ENCODE data around the gene ZNF559. TPM values are rescaled to one million over a fixed set of nuclear protein-coding genes. Genes with fewer than 3 reads are reported as not detected.
"Not testable (repeated sequence)": the region's sequence is repeated elsewhere in the genome, so short reads cannot be mapped to it uniquely, and the experiment has no call there.

ZNF559 gene
- 10.3 TPM for total RNA-seq

DNA sequence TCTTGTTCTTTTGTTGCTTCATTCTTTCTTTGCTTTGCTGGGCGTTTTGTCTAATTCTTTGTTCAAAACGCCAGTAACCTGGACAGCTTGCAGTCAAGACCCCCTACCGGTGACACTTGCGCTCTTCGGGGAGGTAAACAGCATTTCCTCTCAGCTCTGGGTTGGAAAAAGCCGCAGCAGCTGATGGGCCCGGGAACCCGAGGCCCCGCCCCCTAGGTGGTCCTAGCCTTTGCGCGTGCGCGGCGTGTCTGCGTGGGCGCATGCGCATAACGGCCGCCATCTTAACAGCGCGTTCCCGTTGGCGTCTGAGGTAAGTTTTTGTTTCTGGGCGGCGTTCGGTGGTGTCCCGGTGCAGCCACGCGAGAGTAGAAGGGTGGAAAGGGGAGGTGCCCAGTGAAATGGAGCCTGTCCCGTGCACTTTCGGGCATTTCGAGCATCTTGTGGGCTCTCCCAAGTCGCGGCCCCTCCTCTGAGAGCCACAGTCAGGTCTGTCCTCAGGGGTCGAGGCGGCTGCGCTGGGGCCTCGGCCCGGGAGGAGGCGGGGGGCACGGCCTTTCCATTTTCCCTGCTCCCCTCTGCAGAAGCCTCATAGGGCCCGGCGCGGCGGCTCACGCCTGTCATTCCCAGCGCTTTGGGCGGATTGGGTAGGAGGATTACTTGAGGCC lies at the start of gene ZNF559:
Gene ZNF559, plus strand, starts transcription at position 261 of the 665 bp plus-strand sequence. CDS start 14,371 bp downstream, outside the sequence.
- Histone ChIP-seq H3K4me1 (ENCODE audit: insufficient read depth, low read length) (peaks cover 18% of the 10 kb centered on the region), H3K27me3 (ENCODE audit: insufficient read depth, low read length) (no peaks in the 10 kb centered on the region), H3K9me3 (ENCODE audit: low read depth, low read length) (peaks cover 26% of the 10 kb centered on the region), H3K4me3 (ENCODE audit: low read length) (peak within 1 kb of the TSS; percentile 78)

DNA sequence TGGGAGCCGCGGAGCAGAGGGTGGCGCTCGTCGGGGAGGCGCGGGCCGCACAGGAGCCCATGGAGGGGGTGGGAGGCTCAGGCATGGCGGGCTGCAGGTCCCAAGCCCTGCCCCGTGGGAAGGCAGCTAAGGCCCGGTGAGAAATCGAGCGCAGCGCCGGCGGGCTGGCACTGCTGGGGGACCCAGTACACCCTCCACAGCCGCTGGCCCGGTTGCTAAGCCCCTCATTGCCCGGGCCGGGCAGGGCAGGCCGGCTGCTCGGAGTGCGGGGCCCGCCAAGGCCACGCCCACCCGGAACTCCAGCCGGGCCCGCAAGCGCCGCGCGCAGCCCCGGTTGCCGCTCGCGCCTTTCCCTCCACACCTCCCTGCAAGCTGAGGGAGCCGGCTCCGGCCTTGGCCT lies 40.5 kb upstream of the ZNF559 start:
- H3K4me1 ChIP-seq (ENCODE audit: insufficient read depth, low read length); H3K9me3 ChIP-seq (ENCODE audit: low read depth, low read length); H3K27me3 ChIP-seq (ENCODE audit: insufficient read depth, low read length); H3K4me3 ChIP-seq (ENCODE audit: low read length): not testable (repeated sequence)

DNA sequence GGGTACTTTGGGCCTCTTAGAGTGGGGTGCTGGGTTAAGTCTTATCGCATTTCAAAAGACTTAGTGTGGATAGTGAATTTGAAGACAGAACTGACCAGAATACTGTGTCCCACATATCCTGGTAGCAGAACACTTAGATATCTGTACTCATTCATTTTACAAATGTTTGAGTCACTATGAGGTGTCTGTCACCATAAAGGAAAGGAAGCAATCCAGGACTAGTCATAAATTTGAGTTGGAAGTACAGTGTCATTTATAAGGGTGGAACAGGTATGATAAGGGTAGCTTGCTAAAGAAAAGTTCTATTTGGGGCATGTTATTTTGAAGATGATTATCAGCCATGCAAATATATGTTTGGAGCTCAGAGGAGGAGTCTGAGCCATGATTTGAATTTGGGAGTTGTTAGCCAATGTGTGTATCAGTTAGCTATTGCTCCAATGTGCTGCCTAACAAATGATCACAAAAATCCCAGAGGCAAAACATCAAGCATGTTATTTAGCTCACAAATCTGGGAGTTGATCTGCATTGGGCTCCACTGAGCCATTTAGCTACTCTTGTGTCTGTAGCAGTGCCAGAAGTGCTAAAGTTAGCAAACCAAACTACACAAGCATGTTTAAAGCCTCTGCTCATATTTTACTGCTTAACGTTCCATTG lies 34.6 kb upstream of the ZNF559 start:
- H3K4me3 ChIP-seq (ENCODE audit: low read length): no peak overlapping the region
- no peaks in the 10 kb centered on the region for H3K27me3 ChIP-seq (ENCODE audit: insufficient read depth, low read length)
- no peaks in the 10 kb centered on the region for H3K4me1 ChIP-seq (ENCODE audit: insufficient read depth, low read length)
- peaks cover 57% of the 10 kb centered on the region for H3K9me3 ChIP-seq (ENCODE audit: low read depth, low read length)

DNA sequence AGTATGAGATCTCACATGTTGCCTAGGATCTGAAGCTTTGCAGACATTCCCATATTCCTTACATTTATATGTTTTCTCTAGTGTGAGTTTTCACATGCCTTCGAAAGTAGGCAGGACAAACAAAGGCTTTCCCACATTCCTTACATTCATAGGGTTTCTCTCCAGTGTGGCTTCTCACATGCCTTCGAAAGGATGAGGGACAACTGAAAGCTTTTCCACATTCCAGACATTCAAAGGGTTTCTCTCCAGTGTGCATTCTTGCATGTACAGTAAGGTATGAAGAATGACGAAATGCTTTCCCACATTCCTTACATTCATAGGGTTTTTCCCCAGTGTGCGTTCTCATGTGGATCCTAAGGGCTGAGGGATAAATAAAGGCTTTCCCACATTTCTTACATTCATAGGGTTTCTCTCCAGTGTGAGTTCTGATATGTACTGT lies 28.5 kb upstream of the ZNF559 start:
- Histone ChIP-seq H3K4me3 (ENCODE audit: low read length) (no peak overlapping the region), H3K4me1 (ENCODE audit: insufficient read depth, low read length) (no peaks in the 10 kb centered on the region), H3K9me3 (ENCODE audit: low read depth, low read length) (peaks cover 90% of the 10 kb centered on the region), H3K27me3 (ENCODE audit: insufficient read depth, low read length) (no peaks in the 10 kb centered on the region)

DNA sequence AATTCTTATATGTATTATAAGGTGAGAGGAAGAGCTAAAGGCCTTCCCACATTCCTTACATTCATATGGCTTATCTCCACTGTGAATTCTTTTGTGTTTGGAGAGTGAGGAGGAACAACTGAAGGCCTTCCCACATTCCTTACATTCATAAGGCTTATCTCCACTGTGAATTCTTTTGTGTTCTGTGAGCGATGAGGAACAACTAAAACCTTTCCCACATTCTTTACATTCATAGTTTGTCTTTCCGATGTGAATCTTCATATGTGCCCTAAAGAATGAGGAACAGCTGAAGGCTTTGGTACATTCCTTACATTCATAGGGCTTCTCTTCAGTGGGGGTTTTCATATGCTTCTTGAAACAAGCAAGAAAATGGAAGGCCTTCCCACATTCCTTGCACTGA lies 27.6 kb upstream of the ZNF559 start:
- Histone ChIP-seq H3K27me3 (ENCODE audit: insufficient read depth, low read length) (no peaks in the 10 kb centered on the region), H3K9me3 (ENCODE audit: low read depth, low read length) (peaks cover 90% of the 10 kb centered on the region), H3K4me1 (ENCODE audit: insufficient read depth, low read length) (no peaks in the 10 kb centered on the region), H3K4me3 (ENCODE audit: low read length) (no peak overlapping the region)

DNA sequence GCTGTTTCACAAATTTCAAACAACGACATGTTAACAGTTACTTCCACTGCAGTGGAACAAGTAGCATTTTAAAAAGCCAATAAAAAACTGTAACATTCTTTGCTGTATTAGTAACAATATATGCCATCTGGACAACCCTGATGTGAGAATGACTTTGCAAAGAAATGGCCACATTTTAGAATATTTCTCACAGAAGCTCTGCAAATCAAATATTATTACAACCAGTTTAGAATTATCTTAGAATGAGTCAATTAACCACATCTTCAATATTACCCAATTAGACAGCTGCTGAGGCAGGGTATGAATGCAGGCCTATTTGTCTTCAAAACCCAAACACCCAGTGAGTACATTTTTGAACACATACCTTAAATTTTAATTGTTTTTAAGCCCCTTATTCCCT lies 17.5 kb upstream of the ZNF559 start:
- H3K4me1 ChIP-seq (ENCODE audit: insufficient read depth, low read length): peaks cover 21% of the 10 kb centered on the region
- no peaks in the 10 kb centered on the region for H3K27me3 ChIP-seq (ENCODE audit: insufficient read depth, low read length)
- no peak overlapping the region for H3K4me3 ChIP-seq (ENCODE audit: low read length)
- H3K9me3 ChIP-seq (ENCODE audit: low read depth, low read length): peaks cover 8% of the 10 kb centered on the region

DNA sequence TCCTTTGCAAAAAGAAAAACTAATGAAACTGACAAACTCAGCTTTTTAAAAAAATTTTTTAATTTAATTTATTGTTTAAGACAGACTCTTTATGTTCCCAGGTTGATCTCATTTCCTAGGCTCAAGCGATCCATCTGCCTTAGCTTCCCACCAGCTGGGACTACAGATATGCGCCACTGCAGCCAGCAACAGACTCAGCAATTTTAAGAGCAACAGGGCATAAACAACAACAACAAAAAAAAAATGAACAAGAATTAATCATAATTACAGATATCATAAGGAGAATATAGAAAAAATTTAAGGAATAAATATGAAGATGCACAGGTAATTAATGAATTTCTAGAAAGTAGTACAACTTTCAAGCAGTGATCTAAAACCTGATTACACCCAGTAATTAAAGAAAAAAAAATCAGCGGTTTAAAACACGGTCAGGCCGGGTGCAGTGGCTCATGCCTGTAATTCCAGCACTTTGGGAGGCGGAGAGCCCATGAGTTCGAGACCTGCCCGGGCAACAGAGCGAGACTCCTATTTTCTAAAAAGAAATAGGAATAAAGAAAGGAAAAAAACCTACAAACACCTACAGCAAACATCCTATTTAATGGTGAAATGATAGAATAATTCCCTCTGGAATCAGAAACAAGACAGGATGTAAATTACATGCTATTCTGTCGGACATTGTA lies 15.7 kb upstream of the ZNF559 start:
- Histone ChIP-seq H3K4me1 (ENCODE audit: insufficient read depth, low read length) (peaks cover 21% of the 10 kb centered on the region), H3K27me3 (ENCODE audit: insufficient read depth, low read length) (no peaks in the 10 kb centered on the region), H3K9me3 (ENCODE audit: low read depth, low read length) (no peaks in the 10 kb centered on the region), H3K4me3 (ENCODE audit: low read length) (no peak overlapping the region)

DNA sequence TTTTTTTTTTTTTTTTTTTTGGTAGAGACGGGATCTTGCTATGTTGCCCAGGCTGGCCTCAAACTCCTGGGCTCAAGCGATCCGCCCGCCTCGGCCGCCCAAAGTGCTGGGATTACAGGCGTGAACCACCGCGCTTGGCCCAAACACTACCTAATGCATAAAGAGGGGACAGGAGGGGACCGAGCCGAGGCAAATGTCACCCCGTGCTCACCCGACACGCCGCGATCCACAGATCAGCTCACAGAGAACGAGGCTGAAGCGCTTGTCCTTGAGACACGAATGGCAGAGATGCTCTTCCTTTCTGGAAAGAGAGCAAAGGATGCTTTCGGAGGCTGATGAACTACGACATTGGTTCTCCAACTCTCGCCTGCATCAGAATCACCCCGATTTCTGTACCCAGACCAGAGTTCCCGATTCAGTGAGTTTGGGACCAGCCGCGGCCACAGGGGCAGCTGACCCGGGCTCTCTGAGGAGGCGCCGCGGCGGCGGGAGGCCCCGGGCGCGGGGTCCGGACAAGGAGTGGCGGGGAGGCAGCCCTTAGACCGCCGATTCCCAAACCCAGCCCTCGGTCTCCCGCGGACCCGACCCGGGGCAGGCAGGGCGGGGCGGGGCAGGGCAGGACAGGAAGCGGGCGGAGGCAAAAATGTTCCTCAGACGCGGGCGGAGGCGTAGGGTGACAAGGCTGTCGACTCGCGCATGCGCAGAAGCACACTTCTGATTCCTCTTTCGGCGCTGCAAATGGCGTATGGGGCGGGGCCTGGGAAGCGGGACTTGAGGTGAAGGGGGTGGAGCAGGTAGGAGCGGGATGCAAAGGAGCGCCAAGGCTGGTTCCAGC lies 14.6 kb upstream of the ZNF559 start, which contains the start of gene ZNF699:
Gene ZNF699, minus strand, starts transcription at position 700 of the 835 bp plus-strand sequence. CDS start 4,719 bp downstream, outside the sequence.
- Histone ChIP-seq H3K27me3 (ENCODE audit: insufficient read depth, low read length) (no peaks in the 10 kb centered on the region), H3K4me1 (ENCODE audit: insufficient read depth, low read length) (peaks cover 21% of the 10 kb centered on the region), H3K9me3 (ENCODE audit: low read depth, low read length) (no peaks in the 10 kb centered on the region), H3K4me3 (ENCODE audit: low read length) (peak within 1 kb of the TSS; percentile 84)

DNA sequence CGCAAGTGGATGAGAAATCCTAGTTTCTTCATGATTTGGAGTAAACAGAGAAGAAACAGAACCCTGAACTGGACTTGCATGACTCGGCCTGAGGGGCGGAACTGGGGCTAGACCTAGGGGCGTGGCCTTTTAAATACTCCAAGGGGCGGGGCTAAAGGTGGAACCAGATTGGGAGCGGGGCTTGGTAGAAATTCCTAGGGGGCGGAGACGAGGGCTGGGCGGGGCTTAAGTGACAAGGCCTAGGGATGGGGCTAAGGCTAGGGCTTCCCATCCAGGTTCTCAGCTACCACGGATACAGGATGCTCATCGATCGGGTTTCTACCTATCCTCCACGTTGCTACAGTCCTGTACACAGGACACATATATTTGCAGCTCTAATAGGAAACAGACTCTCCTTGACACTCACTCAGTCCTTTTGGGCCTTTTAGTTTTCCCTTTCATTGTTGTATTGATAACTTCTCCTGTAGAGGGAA lies 14.0 kb upstream of the ZNF559 start:
- Histone ChIP-seq H3K27me3 (ENCODE audit: insufficient read depth, low read length) (no peaks in the 10 kb centered on the region), H3K4me1 (ENCODE audit: insufficient read depth, low read length) (peaks cover 21% of the 10 kb centered on the region), H3K4me3 (ENCODE audit: low read length) (peak overlapping the region; percentile 84), H3K9me3 (ENCODE audit: low read depth, low read length) (no peaks in the 10 kb centered on the region)

DNA sequence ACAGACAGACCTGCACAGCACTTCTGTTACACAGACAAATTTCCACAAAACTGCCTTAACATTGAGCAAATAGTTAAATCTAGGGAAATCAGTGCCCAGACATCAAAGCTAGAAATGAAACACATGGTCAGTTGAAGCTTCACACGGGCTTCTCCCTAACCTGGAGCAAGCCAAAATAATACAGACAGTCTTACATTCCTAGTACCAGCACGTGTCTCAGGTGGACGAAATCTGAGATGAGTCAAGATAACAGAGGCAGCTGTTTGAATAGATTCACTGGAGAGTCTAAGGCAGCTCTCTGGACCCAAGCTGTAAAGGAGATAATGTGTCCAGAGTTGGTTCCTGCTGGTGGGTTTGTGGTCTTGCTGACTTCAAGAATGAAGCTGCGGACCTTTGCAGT lies 10.2 kb upstream of the ZNF559 start:
- no peak overlapping the region for H3K4me3 ChIP-seq (ENCODE audit: low read length)
- peaks cover 5% of the 10 kb centered on the region for H3K4me1 ChIP-seq (ENCODE audit: insufficient read depth, low read length)
- H3K27me3 ChIP-seq (ENCODE audit: insufficient read depth, low read length): no peaks in the 10 kb centered on the region
- H3K9me3 ChIP-seq (ENCODE audit: low read depth, low read length): no peaks in the 10 kb centered on the region

DNA sequence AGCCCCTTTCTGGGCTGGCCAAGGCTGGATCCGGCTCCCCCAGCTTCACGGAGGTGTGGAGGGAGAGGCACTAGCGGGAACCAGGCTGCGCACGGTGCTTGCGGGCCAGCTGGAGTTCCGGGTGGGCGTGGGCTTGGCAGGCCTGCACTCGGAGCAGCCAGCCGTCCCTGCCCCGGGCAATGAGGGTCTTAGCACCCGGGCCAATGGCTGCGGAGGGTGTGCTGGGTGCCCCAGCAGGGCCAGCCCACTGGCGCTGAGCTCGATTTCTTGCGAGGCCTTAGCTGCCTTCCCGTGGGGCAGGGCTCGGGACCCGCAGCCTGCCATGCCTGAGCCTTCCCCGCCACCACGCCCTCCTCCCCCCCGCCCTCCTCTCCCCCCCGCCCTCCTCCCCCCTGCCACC lies 2.6 kb upstream of the ZNF559 start:
- Histone ChIP-seq H3K27me3 (ENCODE audit: insufficient read depth, low read length) (no peaks in the 10 kb centered on the region), H3K4me1 (ENCODE audit: insufficient read depth, low read length) (peaks cover 18% of the 10 kb centered on the region), H3K9me3 (ENCODE audit: low read depth, low read length) (peaks cover under 1% of the 10 kb centered on the region), H3K4me3 (ENCODE audit: low read length) (no peak overlapping the region)

DNA sequence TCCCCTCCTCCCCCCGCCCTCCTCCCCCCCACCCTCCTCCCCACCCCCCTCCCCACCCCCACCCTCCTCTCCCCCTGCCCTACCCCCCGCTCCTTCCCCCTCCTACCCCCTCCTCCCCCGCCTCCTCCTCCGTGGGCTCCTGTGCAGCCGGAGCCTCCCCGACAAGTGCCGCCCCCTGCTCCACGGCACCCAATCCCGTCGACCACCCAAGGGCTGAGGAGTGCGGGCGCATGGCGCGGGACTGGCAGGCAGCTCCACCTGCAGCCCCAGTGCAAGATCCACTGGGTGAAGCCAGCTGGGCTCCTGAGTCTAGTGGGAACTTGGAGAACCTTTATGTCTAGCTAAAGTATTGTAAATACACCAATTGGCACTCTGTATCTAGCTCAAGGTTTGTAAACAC lies 2.2 kb upstream of the ZNF559 start:
- H3K27me3 ChIP-seq (ENCODE audit: insufficient read depth, low read length); H3K4me3 ChIP-seq (ENCODE audit: low read length); H3K9me3 ChIP-seq (ENCODE audit: low read depth, low read length): not testable (repeated sequence)
- peaks cover 18% of the 10 kb centered on the region for H3K4me1 ChIP-seq (ENCODE audit: insufficient read depth, low read length)

DNA sequence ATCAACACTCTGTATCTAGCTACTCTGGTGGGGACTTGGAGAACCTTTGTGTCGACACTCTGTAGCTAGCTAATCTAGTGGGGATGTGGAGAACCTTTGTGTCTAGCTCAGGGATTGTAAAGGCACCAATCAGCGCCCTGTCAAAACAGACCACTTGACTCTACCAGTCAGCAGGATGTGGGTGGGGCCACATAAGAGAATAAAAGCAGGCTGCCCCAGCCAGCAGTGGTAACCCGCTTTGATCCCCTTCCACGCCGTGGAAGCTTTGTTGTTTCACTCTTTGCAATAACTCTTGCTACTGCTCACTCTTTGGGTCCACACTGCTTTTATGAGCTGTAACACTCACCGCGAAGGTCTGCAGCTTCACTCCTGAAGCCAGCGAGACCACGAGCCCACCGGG lies 1.8 kb upstream of the ZNF559 start:
- peaks cover 18% of the 10 kb centered on the region for H3K4me1 ChIP-seq (ENCODE audit: insufficient read depth, low read length)
- not testable (repeated sequence) for H3K9me3 ChIP-seq (ENCODE audit: low read depth, low read length); H3K4me3 ChIP-seq (ENCODE audit: low read length)

DNA sequence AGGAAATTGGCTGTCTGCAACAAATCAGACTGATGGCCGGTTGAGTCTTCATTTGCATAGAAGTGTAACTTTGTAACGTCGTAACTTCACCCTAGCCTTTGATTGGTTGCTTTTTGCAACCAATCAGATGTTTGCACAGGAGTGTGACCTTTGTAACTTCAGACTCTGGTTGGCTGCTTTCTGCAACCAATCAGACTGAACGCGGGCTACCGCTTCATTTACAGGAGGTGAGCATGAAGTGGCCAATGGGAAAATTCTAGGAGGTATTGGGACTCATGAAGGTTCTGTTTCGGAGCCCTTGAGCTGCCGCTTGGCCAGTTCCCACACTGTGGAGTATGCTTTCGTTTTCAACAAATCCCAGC lies 441 bp upstream of the ZNF559 start:
- peak overlapping the region; percentile 78 for H3K4me3 ChIP-seq (ENCODE audit: low read length)
- H3K4me1 ChIP-seq (ENCODE audit: insufficient read depth, low read length): peaks cover 18% of the 10 kb centered on the region
- H3K27me3 ChIP-seq (ENCODE audit: insufficient read depth, low read length): no peaks in the 10 kb centered on the region
- H3K9me3 ChIP-seq (ENCODE audit: low read depth, low read length): peaks cover 21% of the 10 kb centered on the region

More for the DNA sequence above, 1.8 kb upstream of the ZNF559 start:
- not testable (repeated sequence) for H3K27me3 ChIP-seq (ENCODE audit: insufficient read depth, low read length)

DNA sequence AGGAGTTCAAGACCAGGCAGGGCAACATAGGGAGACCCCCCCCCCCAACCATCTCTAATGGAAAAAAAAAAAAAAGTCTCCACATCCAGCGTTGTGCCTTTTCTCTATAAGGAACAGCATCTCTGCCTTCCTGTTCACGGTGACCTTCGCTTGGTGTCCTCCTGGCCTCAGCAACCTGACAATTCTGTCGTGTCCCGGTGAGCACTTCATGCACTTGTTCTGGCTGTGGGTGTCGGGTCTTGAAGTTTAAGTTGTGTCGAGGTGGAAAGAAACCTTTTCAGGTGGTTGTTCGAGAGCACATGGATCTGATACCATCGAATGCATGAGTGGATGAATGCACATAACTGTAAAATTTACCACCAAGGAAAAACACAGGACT lies 594 bp downstream of the ZNF559 start:
- no peaks in the 10 kb centered on the region for H3K27me3 ChIP-seq (ENCODE audit: insufficient read depth, low read length)
- H3K4me3 ChIP-seq (ENCODE audit: low read length): peak overlapping the region; percentile 78
- H3K9me3 ChIP-seq (ENCODE audit: low read depth, low read length): peaks cover 31% of the 10 kb centered on the region
- peaks cover 18% of the 10 kb centered on the region for H3K4me1 ChIP-seq (ENCODE audit: insufficient read depth, low read length)
